C4-2B (cell line): ENCODE measurements around the gene EXOC1.
A peak's percentile ranks its signal among the peaks of the same experiment; 100 is the strongest.
"Not testable (repeated sequence)": the region's sequence is repeated elsewhere in the genome, so short reads cannot be mapped to it uniquely, and the experiment has no call there.

Experiments used
- H3K27ac ChIP-seq: fragments of 450-650 bp; 2 replicates; pipeline ENCODE4 v1.5.1; 2017
- ZFX ChIP-seq: fragments of 450-650 bp; IDR thresholded peaks from 2 replicates; pipeline ENCODE4 v1.6.1; 2017
- TF ChIP-seq, protein P1 (sequence below): fragments of 450-650 bp; conservative IDR thresholded peaks from 2 replicates; pipeline ENCODE4 v1.5.1; 2017; ENCODE audit warnings: mild to moderate bottlenecking

The EXOC1 gene

GRCh38 chr4:55834086-55834795, 19.2 kb upstream of the EXOC1 start:
- TF ChIP-seq ZFX = no peak
- TF ChIP-seq, protein P1, sequence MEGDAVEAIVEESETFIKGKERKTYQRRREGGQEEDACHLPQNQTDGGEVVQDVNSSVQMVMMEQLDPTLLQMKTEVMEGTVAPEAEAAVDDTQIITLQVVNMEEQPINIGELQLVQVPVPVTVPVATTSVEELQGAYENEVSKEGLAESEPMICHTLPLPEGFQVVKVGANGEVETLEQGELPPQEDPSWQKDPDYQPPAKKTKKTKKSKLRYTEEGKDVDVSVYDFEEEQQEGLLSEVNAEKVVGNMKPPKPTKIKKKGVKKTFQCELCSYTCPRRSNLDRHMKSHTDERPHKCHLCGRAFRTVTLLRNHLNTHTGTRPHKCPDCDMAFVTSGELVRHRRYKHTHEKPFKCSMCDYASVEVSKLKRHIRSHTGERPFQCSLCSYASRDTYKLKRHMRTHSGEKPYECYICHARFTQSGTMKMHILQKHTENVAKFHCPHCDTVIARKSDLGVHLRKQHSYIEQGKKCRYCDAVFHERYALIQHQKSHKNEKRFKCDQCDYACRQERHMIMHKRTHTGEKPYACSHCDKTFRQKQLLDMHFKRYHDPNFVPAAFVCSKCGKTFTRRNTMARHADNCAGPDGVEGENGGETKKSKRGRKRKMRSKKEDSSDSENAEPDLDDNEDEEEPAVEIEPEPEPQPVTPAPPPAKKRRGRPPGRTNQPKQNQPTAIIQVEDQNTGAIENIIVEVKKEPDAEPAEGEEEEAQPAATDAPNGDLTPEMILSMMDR = no peak

DNA sequence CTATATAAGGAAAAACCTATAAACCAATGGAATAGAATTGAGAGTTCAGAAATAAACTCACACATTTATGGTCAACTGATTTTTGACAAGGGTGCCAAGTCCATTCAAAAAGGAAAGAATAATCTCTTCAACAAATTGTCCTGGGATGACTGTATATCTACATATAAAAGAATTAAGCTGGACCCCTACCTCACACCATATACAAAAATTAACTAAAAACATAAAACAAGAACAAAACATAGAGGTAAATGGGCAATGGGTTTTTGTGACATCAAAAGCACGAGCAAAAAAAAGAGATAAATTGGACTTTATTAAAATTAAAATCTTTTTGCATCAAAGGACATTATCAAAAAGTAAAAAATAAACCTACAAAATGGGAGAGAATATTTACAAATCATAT, 15.5 kb upstream of the EXOC1 start:
- no peak overlapping the region for H3K27ac ChIP-seq
- TF ChIP-seq, protein P1 = no peak
- no peak for TF ChIP-seq ZFX

More at GRCh38 chr4:55834086-55834795, 19.2 kb upstream of the EXOC1 start:
- H3K27ac ChIP-seq = no peak overlapping the region

DNA sequence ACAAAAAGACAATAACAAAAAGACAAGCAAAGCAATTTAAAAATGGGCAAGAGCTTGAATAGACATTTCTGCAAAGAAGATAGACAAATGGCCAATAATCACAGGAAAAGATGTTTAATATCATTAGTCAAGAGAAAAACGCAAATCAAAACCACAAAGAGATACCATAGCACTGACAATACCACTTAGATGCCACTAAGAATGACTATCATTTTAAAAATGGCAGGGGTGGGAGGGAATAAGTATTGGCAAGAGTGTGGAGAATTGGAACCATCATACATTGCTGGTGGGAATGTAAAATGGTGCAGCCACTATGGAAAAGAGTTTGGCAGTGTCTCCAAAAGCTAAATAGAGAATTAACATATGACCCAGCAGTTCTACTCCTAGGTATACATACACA, 15.1 kb upstream of the EXOC1 start:
- TF ChIP-seq, protein P1 = no peak
- TF ChIP-seq ZFX = no peak
- H3K27ac ChIP-seq = no peak overlapping the region

DNA sequence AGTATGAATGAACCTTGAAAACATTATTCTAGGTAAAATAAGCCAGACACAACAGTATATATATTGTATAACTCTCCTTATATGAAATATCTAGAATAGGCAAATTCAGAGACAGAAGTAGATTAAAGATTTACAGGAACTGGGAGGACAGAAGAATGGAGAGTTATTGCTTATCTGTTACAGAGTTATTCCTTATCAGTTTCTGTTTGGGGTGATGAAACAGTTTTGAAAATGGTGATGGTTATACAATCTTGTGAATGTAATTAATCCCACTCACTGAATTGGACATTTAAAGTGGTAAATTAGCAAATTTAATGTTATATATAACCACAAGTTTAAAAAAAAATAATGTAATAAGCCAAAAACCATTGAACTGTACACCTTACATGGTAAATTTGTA, 14.5 kb upstream of the EXOC1 start:
- H3K27ac ChIP-seq = no peak overlapping the region
- TF ChIP-seq ZFX = no peak
- TF ChIP-seq, protein P1 = no peak

DNA sequence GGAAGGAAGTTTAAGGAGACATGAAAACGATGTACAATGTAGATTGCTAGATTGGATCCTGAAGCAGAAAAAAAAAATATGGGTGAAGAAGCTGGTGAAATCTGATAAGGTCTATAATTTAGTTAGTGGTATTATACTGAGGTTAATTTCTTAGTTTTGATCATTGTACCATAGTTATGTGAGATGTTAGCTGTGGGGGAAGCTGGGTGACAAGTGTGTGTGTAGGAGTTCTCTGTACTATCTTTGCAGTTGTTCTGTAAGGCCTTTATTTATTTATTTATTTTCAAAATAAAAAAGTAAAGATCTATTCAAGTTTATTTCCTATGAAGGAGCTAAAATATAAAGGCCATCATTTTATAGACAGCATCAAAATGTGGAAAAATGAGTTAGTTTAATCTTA, 12.5 kb upstream of the EXOC1 start:
- no peak overlapping the region for H3K27ac ChIP-seq
- TF ChIP-seq, protein P1 = no peak
- no peak for TF ChIP-seq ZFX

GRCh38 chr4:55841373-55842239, 11.8 kb upstream of the EXOC1 start:
- H3K27ac ChIP-seq = peak overlapping the region; percentile 21; the same call in 1 of the 2 replicates

- not testable (repeated sequence) for H3K27ac ChIP-seq
Observed at GRCh38 chr4:55842312-55842711, 11.1 kb upstream of the EXOC1 start.

GRCh38 chr4:55849724-55850123, 3.7 kb upstream of the EXOC1 start:
- H3K27ac ChIP-seq = no peak overlapping the region
- TF ChIP-seq, protein P1 = no peak
